Measurements from ENCODE around the gene BCO1.

- TF ChIP-seq GATA2 (IDR thresholded peaks at IDR 0.05; ENCODE audit: low read depth, low read length) (no peak), GATA3 (IDR thresholded peaks at IDR 0.05; ENCODE audit: low read depth, low read length) (no peak)
Measured at GRCh38 chr16:81279392-81279791, 40.9 kb downstream of the BCO1 start.

All from SH-SY5Y (cell line).